Stomach (tissue), 4 donors: Measurements from ENCODE around the gene DNAH17.

Experiments used
- EP300 ChIP-seq: sonication (generic); formaldehyde crosslinking; IDR thresholded peaks from one replicate; pipeline ENCODE4 v1.6.1; 2017; ENCODE audit warnings: antibody characterized with exemption
- POLR2A ChIP-seq, 4 donors: fragments of 450-650 bp; IDR thresholded peaks; one replicate each; pipeline ENCODE4 v1.6.1; 2016; ENCODE audit warnings: antibody characterized with exemption in 4 of 4, control low read depth in 2 of 4, mild to moderate bottlenecking in 1 of 4, moderate library complexity in 1 of 4
- POLR2AphosphoS5 ChIP-seq, 3 donors: sonication (generic); formaldehyde crosslinking; IDR thresholded peaks; one replicate each; pipeline ENCODE4 v1.6.1; 2016; ENCODE audit warnings: antibody characterized with exemption in 3 of 3
- TF ChIP-seq, protein P1 (sequence below), 7 experiments: fragments of 450-650 bp in 4 of 7; fragments of 200-600 bp in 3 of 7; sonication (generic) in 3 of 7; IDR thresholded peaks; one replicate each; pipeline ENCODE4 v1.5.1; 2016 to 2019; ENCODE audit warnings: antibody characterized with exemption in 7 of 7, control low read depth in 2 of 7, mild to moderate bottlenecking in 1 of 7

DNA sequence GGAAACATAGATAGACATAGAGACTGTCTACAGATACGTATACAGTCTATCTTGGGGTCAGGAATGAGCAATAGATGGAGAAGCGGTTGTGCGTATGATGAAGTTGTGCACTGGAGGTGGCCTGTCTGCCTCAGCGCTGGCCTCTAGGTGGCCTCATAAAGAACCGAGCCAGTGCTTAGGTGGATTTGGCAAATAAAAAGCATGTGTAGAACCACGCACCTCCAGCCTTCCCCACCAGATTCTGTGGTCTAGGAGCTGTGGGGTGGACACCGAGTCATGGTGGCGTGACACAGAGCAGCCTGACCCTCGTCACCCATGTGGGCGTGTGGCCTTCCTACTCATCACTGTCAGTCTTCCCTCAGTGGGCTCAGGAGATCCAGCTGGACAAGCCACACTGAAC, 164.8 kb downstream of the DNAH17 start:
- TF ChIP-seq, protein P1, sequence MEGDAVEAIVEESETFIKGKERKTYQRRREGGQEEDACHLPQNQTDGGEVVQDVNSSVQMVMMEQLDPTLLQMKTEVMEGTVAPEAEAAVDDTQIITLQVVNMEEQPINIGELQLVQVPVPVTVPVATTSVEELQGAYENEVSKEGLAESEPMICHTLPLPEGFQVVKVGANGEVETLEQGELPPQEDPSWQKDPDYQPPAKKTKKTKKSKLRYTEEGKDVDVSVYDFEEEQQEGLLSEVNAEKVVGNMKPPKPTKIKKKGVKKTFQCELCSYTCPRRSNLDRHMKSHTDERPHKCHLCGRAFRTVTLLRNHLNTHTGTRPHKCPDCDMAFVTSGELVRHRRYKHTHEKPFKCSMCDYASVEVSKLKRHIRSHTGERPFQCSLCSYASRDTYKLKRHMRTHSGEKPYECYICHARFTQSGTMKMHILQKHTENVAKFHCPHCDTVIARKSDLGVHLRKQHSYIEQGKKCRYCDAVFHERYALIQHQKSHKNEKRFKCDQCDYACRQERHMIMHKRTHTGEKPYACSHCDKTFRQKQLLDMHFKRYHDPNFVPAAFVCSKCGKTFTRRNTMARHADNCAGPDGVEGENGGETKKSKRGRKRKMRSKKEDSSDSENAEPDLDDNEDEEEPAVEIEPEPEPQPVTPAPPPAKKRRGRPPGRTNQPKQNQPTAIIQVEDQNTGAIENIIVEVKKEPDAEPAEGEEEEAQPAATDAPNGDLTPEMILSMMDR (IDR thresholded peaks at IDR 0.05): peak in 1 of 7 experiments; percentile 10
- TF ChIP-seq POLR2A (IDR thresholded peaks at IDR 0.05) (no peak), EP300 (no peak), POLR2AphosphoS5 (IDR thresholded peaks at IDR 0.05) (no peak)
